Panc1 (cell line): ENCODE measurements around the gene CDHR5. TPM values are rescaled to one million over a fixed set of nuclear protein-coding genes. Genes with fewer than 3 reads are reported as not detected.
A peak's percentile ranks its signal among the peaks of the same experiment; 100 is the strongest.

Source experiments
- ATAC-seq: fragments of 200-7000 bp; cut with Tn5 transposase; 2 replicates; pipeline ENCODE4 v1.9.1; 2020; ENCODE audit warnings: mild to moderate bottlenecking, moderate library complexity
- BruUV-seq: library from RNA; stranded (reverse); fragments of 400-500 nt; replicated peaks from 2 replicates; lab custom pipeline; 2021; lab: Mats Ljungman, UMichigan
- CTCF ChIA-PET: fragments of 300-600 bp; sonication (Branson Sonifier 250); formaldehyde crosslinking; loops from one replicate; lab custom pipeline; 2022; ENCODE audit warnings: antibody characterized with exemption; lab: Charles Lee
- POLR2A ChIA-PET: fragments of 300-600 bp; sonication (Branson Sonifier 250); formaldehyde crosslinking; loops from one replicate; lab custom pipeline; 2022; ENCODE audit warnings: antibody characterized with exemption; lab: Charles Lee
- DNase-seq: peaks from one replicate; pipeline ENCODE4 v3.0.0-alpha.2; 2010; ENCODE audit warnings: low read depth, low spot score
- H3K27ac ChIP-seq: 2 replicates; pipeline ENCODE4 v1.5.1; 2011; ENCODE audit warnings: mild to moderate bottlenecking, low read length, inconsistent platforms
- H3K27me3 ChIP-seq: fragments of 200-500 bp; sonication (Bioruptor generic); 2 replicates; pipeline ENCODE4 v1.6.0; 2014; ENCODE audit warnings: low read length, inconsistent platforms; ENCODE audit not compliant: control insufficient read depth, insufficient read depth
- H3K36me3 ChIP-seq: fragments of 200-500 bp; sonication (Bioruptor generic); 2 replicates; pipeline ENCODE4 v1.5.1; 2014; ENCODE audit warnings: inconsistent platforms, mild to moderate bottlenecking, low read length, moderate library complexity; ENCODE audit not compliant: control insufficient read depth, insufficient read depth
- H3K4me1 ChIP-seq: 2 replicates; pipeline ENCODE4 v1.5.1; 2011; ENCODE audit warnings: inconsistent platforms, mild to moderate bottlenecking, low read length, moderate library complexity; ENCODE audit not compliant: control insufficient read depth, insufficient read depth
- H3K4me3 ChIP-seq, 2 experiments: 2 replicates each; pipeline ENCODE4 v1.5.1; 2011 to 2012; ENCODE audit warnings: low read depth in 2 of 2, low read length in 2 of 2, mild to moderate bottlenecking in 2 of 2, inconsistent platforms in 1 of 2, moderate library complexity in 1 of 2
- H3K9me3 ChIP-seq: fragments of 200-500 bp; sonication (Bioruptor generic); 2 replicates; pipeline ENCODE4 v1.5.1; 2014; ENCODE audit warnings: low read depth, mild to moderate bottlenecking, inconsistent platforms, low read length, moderate library complexity; ENCODE audit not compliant: control insufficient read depth, insufficient read depth
- POLR2AphosphoS5 ChIP-seq: IDR thresholded peaks from 2 replicates; pipeline ENCODE4 v1.6.1; 2012; ENCODE audit warnings: mild to moderate bottlenecking, low read depth, low read length, moderate library complexity
- REST ChIP-seq, 2 experiments: IDR thresholded peaks; 2 replicates each; pipeline ENCODE4 v1.6.1; 2011 to 2012; ENCODE audit warnings: low read depth in 2 of 2, control low read depth in 1 of 2, low read length in 1 of 2, mild to moderate bottlenecking in 1 of 2, moderate library complexity in 1 of 2; ENCODE audit not compliant: insufficient read depth in 1 of 2
- SIN3A ChIP-seq: IDR thresholded peaks from 2 replicates; pipeline ENCODE4 v1.6.1; 2012; ENCODE audit warnings: low read depth, mild to moderate bottlenecking, low read length, moderate library complexity, borderline replicate concordance; ENCODE audit not compliant: insufficient read depth
- TCF7L2 ChIP-seq: IDR thresholded peaks from 2 replicates; pipeline ENCODE4 v1.6.1; 2011; ENCODE audit warnings: mild to moderate bottlenecking, low read depth, low read length, inconsistent platforms
- in situ Hi-C: cut with HindIII; loops from 2 replicates; pipeline ENCODE4 v1.10.0; 2016; ENCODE audit warnings: low sequenced_read_pairs, low pct_unique_long_range_greater_than_20kb
- intact Hi-C: fragments of 100-400 bp; cut with micrococcal nuclease; formaldehyde crosslinking; loops from one replicate; pipeline ENCODE4 v1.10.0; 2022; ENCODE audit not compliant: unreplicated experiment
- total RNA-seq: library from RNA; stranded (reverse); gene quantifications from one replicate; pipeline ENCODE4 v1.2.1, GENCODE V29; 2021; ENCODE audit not compliant: unreplicated experiment
- TF ChIP-seq, protein P1 (sequence below): fragments of 450-650 bp; IDR thresholded peaks from 2 replicates; pipeline ENCODE4 v1.5.1; 2017; ENCODE audit warnings: mild to moderate bottlenecking

CDHR5 gene
- total RNA-seq, 1 experiment from 2014 or later = not detected

DNA sequence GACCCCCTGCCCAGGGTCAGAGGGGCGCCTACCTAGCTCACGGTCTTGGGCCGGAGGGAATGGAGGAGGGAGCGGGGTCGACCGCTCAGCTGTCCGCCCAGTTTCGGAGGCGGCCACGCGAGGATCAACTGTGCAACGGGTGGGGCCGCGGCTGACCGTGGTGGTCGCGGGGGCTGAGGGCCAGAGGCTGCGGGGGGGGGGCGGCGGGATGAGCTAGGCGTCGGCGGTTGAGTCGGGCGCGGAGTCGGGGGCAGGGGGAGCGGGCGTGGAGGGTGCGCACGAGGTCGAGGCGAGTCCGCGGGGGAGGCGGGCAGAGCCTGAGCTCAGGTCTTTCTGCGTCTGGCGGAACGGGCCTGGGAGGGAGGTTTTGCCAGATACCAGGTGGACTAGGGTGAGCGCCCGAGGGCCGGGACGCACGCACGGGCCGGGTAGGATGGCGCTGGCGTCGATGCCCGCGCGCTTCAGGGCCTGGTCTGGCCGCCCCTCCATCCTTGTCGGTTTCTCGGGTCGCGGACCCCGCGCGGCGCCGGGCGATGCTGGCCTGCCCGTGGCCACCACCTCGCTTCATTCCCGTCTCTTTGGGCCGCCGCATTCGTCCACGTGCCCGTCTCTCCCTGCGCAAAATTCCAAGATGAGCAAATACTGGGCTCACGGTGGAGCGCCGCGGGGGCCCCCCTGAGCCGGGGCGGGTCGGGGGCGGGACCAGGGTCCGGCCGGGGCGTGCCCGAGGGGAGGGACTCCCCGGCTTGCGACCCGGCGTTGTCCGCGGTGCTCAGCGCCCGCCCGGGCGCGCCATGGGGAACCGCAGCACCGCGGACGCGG, 12.0 kb upstream of the CDHR5 start, which contains the start of gene DRD4:
Gene DRD4, plus strand, starts transcription at position 759 of the 822 bp plus-strand sequence. Its CDS starts 36 bp downstream, at position 795.
- TF ChIP-seq SIN3A (no peak), TCF7L2 (no peak), POLR2AphosphoS5 (no peak), REST (IDR thresholded peaks at IDR 0.05; ENCODE audit: insufficient read depth in 1 of 2, low read depth in 2 of 2, low read length in 1 of 2) (no peak)
- TF ChIP-seq, protein P1, sequence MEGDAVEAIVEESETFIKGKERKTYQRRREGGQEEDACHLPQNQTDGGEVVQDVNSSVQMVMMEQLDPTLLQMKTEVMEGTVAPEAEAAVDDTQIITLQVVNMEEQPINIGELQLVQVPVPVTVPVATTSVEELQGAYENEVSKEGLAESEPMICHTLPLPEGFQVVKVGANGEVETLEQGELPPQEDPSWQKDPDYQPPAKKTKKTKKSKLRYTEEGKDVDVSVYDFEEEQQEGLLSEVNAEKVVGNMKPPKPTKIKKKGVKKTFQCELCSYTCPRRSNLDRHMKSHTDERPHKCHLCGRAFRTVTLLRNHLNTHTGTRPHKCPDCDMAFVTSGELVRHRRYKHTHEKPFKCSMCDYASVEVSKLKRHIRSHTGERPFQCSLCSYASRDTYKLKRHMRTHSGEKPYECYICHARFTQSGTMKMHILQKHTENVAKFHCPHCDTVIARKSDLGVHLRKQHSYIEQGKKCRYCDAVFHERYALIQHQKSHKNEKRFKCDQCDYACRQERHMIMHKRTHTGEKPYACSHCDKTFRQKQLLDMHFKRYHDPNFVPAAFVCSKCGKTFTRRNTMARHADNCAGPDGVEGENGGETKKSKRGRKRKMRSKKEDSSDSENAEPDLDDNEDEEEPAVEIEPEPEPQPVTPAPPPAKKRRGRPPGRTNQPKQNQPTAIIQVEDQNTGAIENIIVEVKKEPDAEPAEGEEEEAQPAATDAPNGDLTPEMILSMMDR = no peak
- intact Hi-C loops = no loop called here
- in situ Hi-C loops = no loop called here
- DNase-seq (no peak), ATAC-seq (no peak)
- no peaks in the 10 kb centered on the region for H3K36me3 ChIP-seq
- ChIA-PET POLR2A (no interaction called here), CTCF (no interaction called here)
- H3K27me3 ChIP-seq = no peaks in the 10 kb centered on the region
- peaks cover 11% of the 10 kb centered on the region for H3K4me1 ChIP-seq
- no TSS peak for BruUV-seq
- no peaks in the 10 kb centered on the region for H3K9me3 ChIP-seq
- no peak within 1 kb of the TSS for H3K27ac ChIP-seq
- H3K4me3 ChIP-seq = no peak within 1 kb of the TSS

GRCh38 chr11:635945-636510, 11.3 kb upstream of the CDHR5 start:
- BruUV-seq = no TSS peak
- Histone ChIP-seq H3K36me3 (no peaks in the 10 kb centered on the region), H3K27ac (no peak overlapping the region), H3K4me3 (no peak overlapping the region), H3K4me1 (peaks cover 6% of the 10 kb centered on the region), H3K9me3 (no peaks in the 10 kb centered on the region), H3K27me3 (no peaks in the 10 kb centered on the region)
- ChIA-PET POLR2A (no interaction called here), CTCF (no interaction called here)
- TF ChIP-seq POLR2AphosphoS5 = 0 out of 2 replicates have a peak, but pooled peaks have one; percentile 27
- TF ChIP-seq, protein P1 = no peak
- no peak for DNase-seq
- in situ Hi-C loops = no loop called here
- intact Hi-C loops = no loop called here
- no peak for ATAC-seq
